WI38 (cell line): Measurements from ENCODE around the gene HSPA1B.
A peak's percentile ranks its signal among the peaks of the same experiment; 100 is the strongest.

Experiments
- H3K4me3 ChIP-seq: 2 replicates; pipeline ENCODE4 v1.5.1; 2011; ENCODE audit warnings: low read depth, mild to moderate bottlenecking, control low read depth, low read length
- CTCF ChIP-seq: IDR thresholded peaks from 2 replicates; pipeline ENCODE4 v1.5.1; 2012; ENCODE audit warnings: low read depth, mild to moderate bottlenecking, control low read depth, low read length

The HSPA1B gene

GRCh38 chr6:31829633-31830283, 2.2 kb downstream of the HSPA1B start:
- peak overlapping the region; percentile 75 for H3K4me3 ChIP-seq
- peak; percentile 5; the same call in 1 of the 2 replicates for TF ChIP-seq CTCF

DNA sequence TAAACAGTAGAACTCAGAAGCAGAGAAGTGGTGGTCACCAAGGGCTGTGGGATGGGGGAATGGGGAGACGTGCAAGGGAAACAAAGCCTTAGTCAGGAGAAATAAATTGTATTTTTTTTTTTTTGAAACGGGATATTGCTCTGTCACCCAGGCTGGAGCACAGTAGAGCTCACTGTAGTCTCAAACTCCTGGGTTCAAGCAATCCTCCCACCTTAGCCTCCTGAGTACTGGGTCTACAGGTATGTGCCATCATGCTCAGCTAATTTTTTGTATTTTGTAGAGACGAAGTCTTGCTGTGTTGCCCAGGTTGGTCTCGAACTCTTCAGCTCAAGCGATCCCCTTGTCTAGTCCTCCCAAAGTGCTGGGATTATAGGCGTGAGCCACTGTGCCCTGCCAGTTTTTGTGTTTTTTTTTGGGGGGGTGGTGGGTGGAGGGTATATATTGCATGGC, 3.4 kb downstream of the HSPA1B start:
- no peak for TF ChIP-seq CTCF
- peak overlapping the region; percentile 75 for H3K4me3 ChIP-seq

DNA sequence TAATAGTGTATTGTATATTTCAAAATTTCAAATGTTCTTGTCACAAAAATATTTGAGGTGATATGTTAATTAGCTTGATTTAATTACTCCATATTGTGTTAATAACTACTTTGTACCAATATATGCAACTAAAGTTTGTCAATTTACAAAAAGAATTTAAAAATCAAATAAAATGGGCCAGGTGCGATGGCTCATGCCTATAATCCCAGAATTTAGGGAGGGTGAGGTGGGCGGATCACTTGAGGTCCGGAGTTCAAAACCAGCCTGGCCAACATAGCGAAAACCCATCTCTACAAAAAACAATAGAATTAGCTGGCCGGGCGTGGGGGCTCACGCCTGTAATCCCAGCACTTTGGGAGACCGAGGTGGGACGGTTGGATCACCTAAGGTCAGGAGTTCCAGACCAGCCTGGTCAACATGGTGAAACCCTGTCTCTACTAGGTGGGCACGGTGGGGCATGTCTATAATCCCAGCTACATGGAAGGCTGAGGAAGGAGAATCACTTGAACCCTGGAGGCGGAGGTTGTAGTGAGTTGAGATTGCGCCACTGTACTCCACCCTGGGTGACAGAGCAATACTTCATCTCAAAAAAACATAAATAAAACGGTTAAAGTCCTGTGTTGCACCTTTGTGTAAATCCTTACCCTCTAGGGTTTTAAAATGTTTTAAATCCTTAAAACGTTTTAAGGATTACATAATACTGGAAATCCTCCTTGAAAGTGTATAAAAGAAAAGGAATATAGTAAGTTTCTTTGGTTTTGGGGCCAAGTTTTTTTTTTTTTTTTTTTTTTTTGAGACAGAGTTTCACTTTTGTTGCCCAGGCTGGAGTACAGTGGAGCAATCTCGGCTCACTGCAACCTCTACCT, 4.0 kb downstream of the HSPA1B start:
- TF ChIP-seq CTCF = no peak
- no peak overlapping the region; the same call in 1 of the 2 replicates for H3K4me3 ChIP-seq

GRCh38 chr6:31834367-31835250, 7.1 kb downstream of the HSPA1B start:
- no peak for TF ChIP-seq CTCF
- H3K4me3 ChIP-seq = peak overlapping the region; percentile 91

GRCh38 chr6:31836047-31836473, 8.5 kb downstream of the HSPA1B start:
- H3K4me3 ChIP-seq = peak overlapping the region; percentile 91
- TF ChIP-seq CTCF = no peak

DNA sequence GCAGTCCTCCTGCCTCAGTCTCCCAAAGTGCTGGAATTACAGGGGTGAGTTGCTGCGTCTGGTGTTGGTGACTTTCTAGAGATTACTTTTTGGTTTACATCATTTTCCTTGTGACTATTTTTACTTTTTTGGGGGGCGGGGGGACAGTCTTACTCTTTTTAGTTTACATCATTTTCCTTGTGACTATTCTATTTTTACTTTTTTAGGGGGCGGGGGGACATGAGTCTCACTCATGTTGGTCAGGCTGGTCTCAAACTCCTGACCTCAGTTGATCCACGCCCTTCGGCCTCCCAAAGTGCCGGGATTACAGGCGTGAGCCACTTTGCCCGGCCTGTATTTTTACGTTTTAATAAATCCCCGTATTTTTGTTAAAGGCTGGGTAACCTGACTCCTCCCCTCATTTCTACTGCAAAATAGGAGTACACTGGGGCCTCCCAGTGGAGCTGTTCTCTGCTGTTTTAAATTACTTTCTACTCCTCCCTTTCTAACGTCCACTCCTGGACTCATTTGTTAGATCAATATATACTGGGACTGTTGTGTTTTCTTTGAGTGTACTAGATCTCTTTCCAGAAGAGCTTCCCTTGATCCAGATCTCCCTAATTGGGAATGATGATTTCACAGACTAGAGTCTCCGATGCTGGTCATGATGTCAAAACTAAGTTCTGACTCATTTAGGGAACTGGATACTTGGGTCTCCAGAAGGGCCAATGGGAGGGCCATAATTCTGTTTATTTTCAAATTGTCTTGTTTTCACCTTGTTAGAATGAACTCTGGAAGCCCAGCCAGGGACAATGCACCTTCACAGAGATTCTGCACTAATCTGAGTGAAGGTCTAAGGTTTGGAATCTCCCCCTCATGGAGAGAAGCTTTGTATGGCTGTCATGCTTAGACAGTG, 9.2 kb downstream of the HSPA1B start:
- H3K4me3 ChIP-seq = peak overlapping the region; percentile 91
- no peak for TF ChIP-seq CTCF
